NCI-H69 (cell line): ENCODE measurements around the gene AMMECR1.

Experiments used
- DNase-seq: peaks from one replicate; lab custom pipeline; 2025; lab: John Stamatoyannopoulos, UW

Gene AMMECR1

GRCh38 chrX:110311437-110312230, 6.3 kb downstream of the AMMECR1 start:
- DNase-seq = no peak

DNA sequence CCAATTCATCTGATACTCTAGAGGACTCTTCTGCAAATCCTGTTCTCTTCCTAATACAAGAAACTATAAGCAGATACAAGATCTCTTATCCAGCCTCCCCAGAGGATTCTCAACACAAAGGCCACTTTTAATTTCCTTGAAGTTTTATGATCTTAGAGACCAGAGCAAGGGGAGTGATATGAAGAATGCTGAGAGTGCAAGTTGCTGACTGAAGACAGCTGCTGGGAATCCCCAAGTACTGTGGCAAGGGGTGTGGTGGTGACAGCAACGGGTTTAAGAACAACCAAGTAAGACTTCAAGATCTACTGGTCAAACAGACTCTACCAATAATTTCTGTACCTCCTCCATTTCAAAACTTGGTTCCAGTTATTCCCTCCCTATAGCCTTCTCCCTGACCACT, 7.0 kb downstream of the AMMECR1 start:
- DNase-seq = no peak

DNA sequence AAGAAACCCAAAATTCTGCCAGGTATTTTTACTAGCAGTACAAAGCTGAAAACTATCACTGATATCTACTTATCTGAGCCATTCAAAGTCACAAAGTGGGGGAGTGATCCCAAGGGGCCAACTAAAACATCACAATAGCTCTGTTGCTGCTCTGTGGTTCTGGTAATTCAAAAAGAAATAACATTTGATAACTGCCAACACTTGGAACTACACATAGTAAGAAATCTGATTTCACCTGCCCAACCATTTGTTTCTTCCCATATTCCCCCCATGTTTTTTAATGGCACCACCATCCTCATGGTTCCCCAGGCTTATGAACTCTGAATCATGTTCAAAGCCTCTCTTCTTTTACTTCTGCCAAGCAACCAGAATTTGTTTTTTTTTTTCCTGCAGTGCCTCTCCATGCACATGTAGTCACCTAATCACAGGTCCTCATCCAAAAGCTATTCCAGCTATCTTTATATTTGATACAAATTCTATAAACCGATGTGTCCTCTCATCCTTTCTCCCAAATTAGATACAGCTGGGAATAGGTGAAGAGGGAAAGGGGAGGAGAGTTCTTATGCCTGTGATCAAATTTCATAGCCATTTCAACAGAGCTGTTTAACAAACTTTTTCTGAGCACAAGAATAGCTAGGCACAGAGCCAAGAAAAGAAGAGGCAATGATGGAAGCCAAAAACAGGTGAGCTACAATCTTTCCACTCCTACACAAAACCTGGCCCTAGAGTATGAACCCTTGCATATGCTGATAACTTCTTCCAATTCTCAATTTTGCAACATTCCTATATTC, 7.7 kb downstream of the AMMECR1 start:
- peak; percentile 39 for DNase-seq

GRCh38 chrX:110308220-110308619, 9.7 kb downstream of the AMMECR1 start:
- peak; percentile 23 for DNase-seq

- no peak for DNase-seq
These were observed 13.0 kb downstream of the AMMECR1 start for GRCh38 chrX:110304884-110305283.

DNA sequence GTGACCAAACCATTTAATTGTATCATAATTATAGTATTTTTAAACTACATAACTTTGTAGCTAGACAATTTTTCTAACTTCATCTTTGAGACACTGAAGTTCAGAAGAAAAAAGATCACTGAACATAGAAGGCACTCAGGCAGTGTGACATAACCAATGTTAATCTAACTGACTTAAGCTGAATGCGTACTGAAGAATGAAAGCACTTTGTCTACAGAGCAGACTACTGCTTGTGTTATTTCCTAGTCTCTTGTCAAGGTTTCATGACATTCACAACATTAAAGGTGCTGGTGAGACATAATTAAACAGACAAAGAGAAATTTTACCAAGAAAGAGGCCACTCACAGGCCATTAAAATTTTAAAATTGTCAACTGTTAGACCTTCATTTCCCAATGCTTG, 13.5 kb downstream of the AMMECR1 start:
- no peak for DNase-seq

GRCh38 chrX:110302975-110303374, 14.9 kb downstream of the AMMECR1 start:
- no peak for DNase-seq

GRCh38 chrX:110301194-110301593, 16.7 kb downstream of the AMMECR1 start:
- no peak for DNase-seq

DNA sequence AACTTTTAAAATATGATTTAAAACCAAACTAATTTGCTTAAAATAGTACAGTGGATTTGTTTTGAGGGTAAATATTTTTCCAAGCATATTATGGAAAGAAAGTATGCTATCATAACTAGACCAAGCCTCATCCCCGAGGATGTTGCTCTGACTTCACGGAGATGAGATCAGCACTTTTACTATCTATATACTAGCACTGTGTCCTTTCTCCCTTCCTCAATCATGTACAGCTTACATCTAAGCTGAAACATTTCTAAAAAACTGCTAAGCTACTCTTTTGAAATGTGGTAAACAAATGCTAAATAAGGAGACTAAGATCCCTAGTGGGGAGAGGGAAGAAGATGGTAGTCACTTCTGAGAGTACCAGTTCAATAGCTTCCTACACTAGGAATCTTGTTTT, 23.8 kb downstream of the AMMECR1 start:
- DNase-seq = no peak

- DNase-seq = no peak
These were observed 24.2 kb downstream of the AMMECR1 start for GRCh38 chrX:110293658-110294057.

GRCh38 chrX:110287605-110288004, 30.3 kb downstream of the AMMECR1 start:
- DNase-seq = no peak

DNA sequence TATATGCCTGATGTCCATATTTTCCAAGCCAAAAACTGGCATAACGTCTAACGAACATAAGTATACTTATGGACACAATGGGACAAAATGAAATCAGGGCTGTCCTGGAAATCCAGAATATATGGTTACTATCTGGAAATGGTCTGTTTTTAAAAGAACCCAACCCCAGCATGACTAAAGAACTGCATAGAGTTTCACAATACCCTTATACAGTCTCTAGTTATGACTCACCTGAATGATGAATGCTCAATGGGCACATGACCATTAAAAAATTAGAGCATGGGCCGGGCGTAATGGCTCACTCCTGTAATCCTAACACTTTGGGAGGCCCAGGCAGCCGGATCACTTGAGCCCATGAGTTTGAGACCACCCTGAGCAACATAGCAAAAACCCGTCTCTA, 31.8 kb downstream of the AMMECR1 start:
- no peak for DNase-seq

GRCh38 chrX:110284159-110284558, 33.7 kb downstream of the AMMECR1 start:
- no peak for DNase-seq

GRCh38 chrX:110282922-110283321, 35.0 kb downstream of the AMMECR1 start:
- no peak for DNase-seq

GRCh38 chrX:110281377-110281776, 36.5 kb downstream of the AMMECR1 start:
- DNase-seq = peak; percentile 2

DNA sequence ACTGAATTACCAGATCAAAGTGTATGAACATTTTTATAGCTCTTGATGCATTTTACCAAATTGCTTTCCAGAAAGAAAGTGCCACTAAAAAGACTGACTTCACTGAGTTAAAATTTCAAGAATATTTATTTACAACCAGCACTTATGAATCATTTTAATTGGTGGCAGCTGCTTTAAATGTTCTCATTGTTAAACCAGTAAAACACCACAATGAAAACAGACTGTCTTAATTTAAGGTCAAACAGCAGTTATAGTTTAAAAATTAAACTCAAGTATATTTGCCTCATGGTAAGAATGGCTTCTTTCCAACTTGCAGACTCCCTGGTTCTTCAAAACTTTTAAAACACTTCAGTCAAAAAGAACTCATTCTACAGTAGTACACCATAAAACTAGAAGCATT, 36.9 kb downstream of the AMMECR1 start:
- peak; percentile 48 for DNase-seq

- DNase-seq = no peak
These were observed 40.3 kb downstream of the AMMECR1 start for GRCh38 chrX:110277609-110278008.

GRCh38 chrX:110276778-110277177, 41.1 kb downstream of the AMMECR1 start:
- DNase-seq = no peak

GRCh38 chrX:110268886-110269285, 49.0 kb downstream of the AMMECR1 start:
- peak; percentile 1 for DNase-seq

DNA sequence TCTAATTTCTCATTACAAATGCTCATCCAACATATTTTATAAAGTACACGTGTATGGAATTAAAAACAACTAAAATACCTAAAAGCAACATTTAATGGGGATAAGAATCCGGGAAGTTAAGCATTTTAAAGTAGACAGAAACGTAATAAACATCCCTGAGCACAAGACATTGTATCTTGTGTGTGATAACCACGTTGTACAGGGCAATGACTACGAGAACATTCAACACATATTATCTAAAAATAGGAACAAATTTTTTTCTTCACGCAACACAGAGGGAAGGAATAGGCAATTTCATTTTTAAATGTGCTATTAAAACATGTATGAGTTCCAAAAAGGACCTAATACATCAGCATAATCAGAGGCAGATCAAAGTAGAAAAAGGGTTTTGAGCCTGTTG, 49.5 kb downstream of the AMMECR1 start:
- no peak for DNase-seq

- DNase-seq = no peak
These were observed 50.0 kb downstream of the AMMECR1 start for GRCh38 chrX:110267874-110268273.

GRCh38 chrX:110265661-110266060, 52.2 kb downstream of the AMMECR1 start:
- no peak for DNase-seq

- DNase-seq = no peak
These were observed 58.8 kb downstream of the AMMECR1 start for GRCh38 chrX:110259117-110259516.
